Measurements from ENCODE around the gene FCGR3A. TPM values are rescaled to one million over a fixed set of nuclear protein-coding genes. Genes with fewer than 3 reads are reported as not detected.
A peak's percentile ranks its signal among the peaks of the same experiment; 100 is the strongest.
"Not testable (repeated sequence)": the region's sequence is repeated elsewhere in the genome, so short reads cannot be mapped to it uniquely, and the experiment has no call there.

The FCGR3A gene
- total RNA-seq, 1 donor from 2014 or later = not detected

DNA sequence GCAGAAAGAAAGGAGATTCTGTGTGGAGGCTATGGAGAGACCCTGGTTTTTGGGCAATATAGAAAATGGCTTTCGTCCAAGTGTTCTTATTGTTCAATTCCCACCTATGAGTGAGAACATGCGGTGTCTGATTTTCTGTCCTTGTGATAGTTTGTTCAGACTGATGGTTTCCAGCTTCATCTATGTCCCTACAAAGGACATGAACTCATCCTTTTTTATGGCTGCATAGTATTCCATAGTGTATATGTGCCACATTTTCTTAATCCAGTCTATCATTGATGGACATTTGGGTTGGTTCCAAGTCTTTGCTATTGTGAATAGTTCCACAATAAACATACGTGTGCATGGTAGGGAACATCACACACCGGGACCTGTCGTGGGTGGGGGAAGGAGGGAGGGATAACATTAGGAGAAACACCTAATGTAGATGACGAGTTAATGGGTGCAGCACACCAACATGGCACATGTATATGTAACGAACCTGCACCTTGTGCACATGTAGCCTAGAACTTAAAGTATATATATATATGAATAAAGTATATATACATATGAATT, 10.6 kb downstream of the FCGR3A start:
- H3K36me3 Mint-ChIP-seq (ENCODE audit: unreplicated experiment); H3K27ac Mint-ChIP-seq (ENCODE audit: unreplicated experiment); H3K4me1 Mint-ChIP-seq (ENCODE audit: unreplicated experiment); DNase-seq (ENCODE audit: extremely low spot score, unreplicated experiment); H3K9me3 Mint-ChIP-seq (ENCODE audit: unreplicated experiment); H3K4me3 Mint-ChIP-seq (ENCODE audit: unreplicated experiment): not testable (repeated sequence)
- peaks cover 15% of the 10 kb centered on the region for H3K27me3 Mint-ChIP-seq (ENCODE audit: unreplicated experiment)

DNA sequence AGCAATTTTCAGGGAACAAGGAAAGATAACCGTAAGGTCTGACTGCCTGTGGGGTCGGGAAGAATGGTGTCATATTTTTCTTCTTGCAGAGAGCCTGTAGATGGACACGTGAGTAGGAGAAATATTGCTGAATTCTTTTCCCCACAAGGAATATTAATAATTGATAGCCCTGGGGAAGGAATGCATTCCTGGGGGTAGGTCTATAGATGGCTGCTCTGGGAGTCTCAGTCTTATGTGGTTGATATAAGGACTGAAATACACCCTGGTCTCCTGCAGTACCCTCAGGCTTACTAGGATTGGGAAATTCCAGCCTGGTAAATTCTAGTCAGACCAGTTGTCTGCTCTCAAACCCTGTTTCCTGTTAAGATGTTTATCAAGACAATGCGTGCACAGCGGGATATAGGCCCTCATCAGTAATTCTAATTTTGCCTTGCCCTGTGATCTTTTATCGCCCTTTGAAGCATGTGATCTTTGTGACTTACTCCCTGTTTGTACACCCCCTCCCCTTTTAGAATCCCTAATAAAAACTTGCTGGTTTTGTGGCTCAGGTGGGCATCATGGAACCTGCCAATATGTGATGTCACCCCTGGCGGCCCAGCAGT, 12.4 kb downstream of the FCGR3A start:
- not testable (repeated sequence) for H3K27ac Mint-ChIP-seq (ENCODE audit: unreplicated experiment); H3K9me3 Mint-ChIP-seq (ENCODE audit: unreplicated experiment); DNase-seq (ENCODE audit: extremely low spot score, unreplicated experiment); H3K4me3 Mint-ChIP-seq (ENCODE audit: unreplicated experiment); H3K36me3 Mint-ChIP-seq (ENCODE audit: unreplicated experiment)
- peaks cover 11% of the 10 kb centered on the region for H3K4me1 Mint-ChIP-seq (ENCODE audit: unreplicated experiment)
- H3K27me3 Mint-ChIP-seq (ENCODE audit: unreplicated experiment) = peaks cover 22% of the 10 kb centered on the region

GRCh38 chr1:161532644-161533567, 16.7 kb downstream of the FCGR3A start:
- Mint-ChIP-seq H3K4me1 (ENCODE audit: unreplicated experiment) (peaks cover 18% of the 10 kb centered on the region), H3K27me3 (ENCODE audit: unreplicated experiment) (peaks cover 21% of the 10 kb centered on the region), H3K4me3 (ENCODE audit: unreplicated experiment) (peak overlapping the region; percentile 8)
- not testable (repeated sequence) for H3K27ac Mint-ChIP-seq (ENCODE audit: unreplicated experiment); H3K36me3 Mint-ChIP-seq (ENCODE audit: unreplicated experiment); H3K9me3 Mint-ChIP-seq (ENCODE audit: unreplicated experiment); DNase-seq (ENCODE audit: extremely low spot score, unreplicated experiment)

GRCh38 chr1:161531986-161532643, 17.5 kb downstream of the FCGR3A start:
- no peak overlapping the region for H3K27ac Mint-ChIP-seq (ENCODE audit: unreplicated experiment)
- peaks cover 21% of the 10 kb centered on the region for H3K27me3 Mint-ChIP-seq (ENCODE audit: unreplicated experiment)
- peak overlapping the region; percentile 27 for H3K4me3 Mint-ChIP-seq (ENCODE audit: unreplicated experiment)
- TF ChIP-seq, protein P1, sequence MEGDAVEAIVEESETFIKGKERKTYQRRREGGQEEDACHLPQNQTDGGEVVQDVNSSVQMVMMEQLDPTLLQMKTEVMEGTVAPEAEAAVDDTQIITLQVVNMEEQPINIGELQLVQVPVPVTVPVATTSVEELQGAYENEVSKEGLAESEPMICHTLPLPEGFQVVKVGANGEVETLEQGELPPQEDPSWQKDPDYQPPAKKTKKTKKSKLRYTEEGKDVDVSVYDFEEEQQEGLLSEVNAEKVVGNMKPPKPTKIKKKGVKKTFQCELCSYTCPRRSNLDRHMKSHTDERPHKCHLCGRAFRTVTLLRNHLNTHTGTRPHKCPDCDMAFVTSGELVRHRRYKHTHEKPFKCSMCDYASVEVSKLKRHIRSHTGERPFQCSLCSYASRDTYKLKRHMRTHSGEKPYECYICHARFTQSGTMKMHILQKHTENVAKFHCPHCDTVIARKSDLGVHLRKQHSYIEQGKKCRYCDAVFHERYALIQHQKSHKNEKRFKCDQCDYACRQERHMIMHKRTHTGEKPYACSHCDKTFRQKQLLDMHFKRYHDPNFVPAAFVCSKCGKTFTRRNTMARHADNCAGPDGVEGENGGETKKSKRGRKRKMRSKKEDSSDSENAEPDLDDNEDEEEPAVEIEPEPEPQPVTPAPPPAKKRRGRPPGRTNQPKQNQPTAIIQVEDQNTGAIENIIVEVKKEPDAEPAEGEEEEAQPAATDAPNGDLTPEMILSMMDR (IDR thresholded peaks at IDR 0.05) = no peak
- H3K4me1 Mint-ChIP-seq (ENCODE audit: unreplicated experiment) = peaks cover 18% of the 10 kb centered on the region
- H3K36me3 Mint-ChIP-seq (ENCODE audit: unreplicated experiment) = no peaks in the 10 kb centered on the region
- no peak for DNase-seq (ENCODE audit: extremely low spot score, unreplicated experiment)
- H3K9me3 Mint-ChIP-seq (ENCODE audit: unreplicated experiment) = no peaks in the 10 kb centered on the region

DNA sequence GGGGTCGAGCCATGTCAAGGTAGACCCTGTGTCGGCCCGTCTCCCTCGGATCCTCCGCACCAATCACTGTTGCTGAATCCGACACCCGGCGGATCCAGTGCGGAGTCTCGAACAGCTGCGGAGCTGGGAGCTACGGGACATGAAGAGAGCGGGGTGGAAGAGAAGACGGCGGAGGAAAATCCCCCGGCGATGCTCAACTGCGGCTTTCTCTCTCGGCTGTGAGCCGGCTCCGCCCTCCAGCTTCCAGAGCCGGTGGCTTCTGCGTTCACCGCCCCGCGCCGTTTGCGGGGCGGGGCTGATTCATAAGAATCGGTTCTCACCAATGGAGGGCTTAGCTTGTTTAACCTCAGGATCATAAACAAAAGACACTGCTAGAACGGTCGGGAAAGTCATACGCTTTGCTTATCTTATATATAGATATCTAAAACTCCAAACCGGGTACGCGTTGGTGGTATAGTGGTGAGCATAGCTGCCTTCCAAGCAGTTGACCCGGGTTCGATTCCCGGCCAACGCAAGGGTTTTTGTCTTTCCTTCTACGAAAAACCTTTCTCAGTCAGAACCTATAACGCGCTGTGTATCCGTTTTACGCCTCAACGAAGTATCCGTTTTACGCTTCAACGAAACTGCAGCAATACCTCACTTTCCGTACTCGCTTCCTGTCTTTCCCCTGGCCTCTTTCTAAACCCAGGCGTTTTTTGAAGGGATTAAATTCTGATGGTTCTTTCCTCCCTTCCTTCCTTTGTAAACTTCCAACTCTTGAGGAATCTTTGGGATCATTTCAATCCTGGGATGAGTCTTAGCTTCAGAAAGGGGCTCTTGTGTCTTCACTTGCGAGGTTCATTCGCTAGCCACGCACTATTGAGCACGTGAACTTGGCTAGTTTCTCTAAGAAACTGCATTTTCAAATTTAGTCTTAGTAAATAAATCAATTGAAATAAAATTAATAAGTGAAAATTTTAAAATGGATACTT, 18.7 kb downstream of the FCGR3A start:
- Mint-ChIP-seq H3K27me3 (ENCODE audit: unreplicated experiment) (peaks cover 22% of the 10 kb centered on the region), H3K27ac (ENCODE audit: unreplicated experiment) (peak overlapping the region; percentile 87), H3K4me3 (ENCODE audit: unreplicated experiment) (peak overlapping the region; percentile 92), H3K4me1 (ENCODE audit: unreplicated experiment) (peaks cover 18% of the 10 kb centered on the region)
- H3K9me3 Mint-ChIP-seq (ENCODE audit: unreplicated experiment); H3K36me3 Mint-ChIP-seq (ENCODE audit: unreplicated experiment): not testable (repeated sequence)
- DNase-seq (ENCODE audit: extremely low spot score, unreplicated experiment) = peak; percentile 92

GRCh38 chr1:161530158-161530557, 19.5 kb downstream of the FCGR3A start:
- Mint-ChIP-seq H3K4me3 (ENCODE audit: unreplicated experiment) (peak overlapping the region; percentile 92), H3K27ac (ENCODE audit: unreplicated experiment) (peak overlapping the region; percentile 87), H3K27me3 (ENCODE audit: unreplicated experiment) (peaks cover 22% of the 10 kb centered on the region), H3K4me1 (ENCODE audit: unreplicated experiment) (peaks cover 18% of the 10 kb centered on the region)
- H3K36me3 Mint-ChIP-seq (ENCODE audit: unreplicated experiment); DNase-seq (ENCODE audit: extremely low spot score, unreplicated experiment); H3K9me3 Mint-ChIP-seq (ENCODE audit: unreplicated experiment): not testable (repeated sequence)

DNA sequence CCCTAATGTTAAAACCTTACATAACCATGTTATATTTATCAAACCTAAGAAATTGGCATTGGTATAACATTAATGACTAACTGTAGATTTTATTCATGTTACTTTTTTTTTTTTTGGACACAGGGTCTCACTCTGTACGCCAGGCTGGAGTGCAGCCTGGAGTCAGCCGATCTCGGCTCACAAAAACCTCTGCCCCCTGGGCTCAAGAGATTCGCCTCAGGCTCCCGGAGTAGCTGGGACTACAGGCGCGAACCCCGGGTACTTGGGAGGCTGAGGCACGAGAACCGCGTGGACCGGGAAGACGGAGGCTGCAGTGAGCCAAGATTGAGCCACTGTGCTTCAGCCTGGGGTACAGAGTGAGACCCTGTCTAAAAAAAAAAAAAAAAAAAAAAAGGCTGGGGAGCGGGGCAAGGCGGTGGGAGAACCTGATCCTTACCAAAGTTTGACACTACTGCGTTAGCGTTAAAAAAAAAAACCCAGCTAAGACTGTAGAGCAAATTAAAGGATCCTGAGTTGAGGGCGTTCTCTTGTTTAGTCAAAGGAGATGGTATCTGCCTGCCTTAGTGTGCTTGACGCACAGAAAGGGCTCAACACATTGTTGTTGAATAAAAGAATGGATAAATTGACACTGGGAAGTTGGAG, 20.0 kb downstream of the FCGR3A start:
- peak overlapping the region; percentile 92 for H3K4me3 Mint-ChIP-seq (ENCODE audit: unreplicated experiment)
- H3K27ac Mint-ChIP-seq (ENCODE audit: unreplicated experiment) = peak overlapping the region; percentile 87
- peaks cover 22% of the 10 kb centered on the region for H3K27me3 Mint-ChIP-seq (ENCODE audit: unreplicated experiment)
- not testable (repeated sequence) for H3K36me3 Mint-ChIP-seq (ENCODE audit: unreplicated experiment); DNase-seq (ENCODE audit: extremely low spot score, unreplicated experiment); H3K9me3 Mint-ChIP-seq (ENCODE audit: unreplicated experiment)
- peaks cover 18% of the 10 kb centered on the region for H3K4me1 Mint-ChIP-seq (ENCODE audit: unreplicated experiment)

DNA sequence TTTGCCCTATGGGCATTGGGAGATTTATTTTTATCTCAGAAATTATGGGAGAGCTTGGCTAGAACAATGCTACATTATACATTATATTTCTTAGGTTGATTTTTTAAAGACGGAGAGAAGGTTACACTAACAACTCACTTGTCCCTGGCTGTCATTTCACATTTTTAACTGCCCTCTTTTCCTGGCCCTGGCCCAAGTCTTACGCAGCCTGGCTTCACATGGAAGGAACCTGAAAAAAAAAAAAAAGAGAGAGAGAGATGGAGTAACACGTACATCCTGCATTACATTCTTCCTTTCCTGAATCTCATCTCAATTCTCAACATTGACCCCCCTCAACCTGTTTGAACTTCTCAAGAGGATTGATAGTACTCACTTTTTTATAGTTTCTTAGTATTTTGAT, 21.1 kb downstream of the FCGR3A start:
- H3K4me1 Mint-ChIP-seq (ENCODE audit: unreplicated experiment) = peaks cover 19% of the 10 kb centered on the region
- not testable (repeated sequence) for H3K9me3 Mint-ChIP-seq (ENCODE audit: unreplicated experiment); H3K4me3 Mint-ChIP-seq (ENCODE audit: unreplicated experiment); H3K27ac Mint-ChIP-seq (ENCODE audit: unreplicated experiment); H3K36me3 Mint-ChIP-seq (ENCODE audit: unreplicated experiment); DNase-seq (ENCODE audit: extremely low spot score, unreplicated experiment)
- H3K27me3 Mint-ChIP-seq (ENCODE audit: unreplicated experiment) = peaks cover 22% of the 10 kb centered on the region

GRCh38 chr1:161525918-161526317, 23.7 kb downstream of the FCGR3A start:
- not testable (repeated sequence) for H3K9me3 Mint-ChIP-seq (ENCODE audit: unreplicated experiment); H3K36me3 Mint-ChIP-seq (ENCODE audit: unreplicated experiment); H3K27ac Mint-ChIP-seq (ENCODE audit: unreplicated experiment); DNase-seq (ENCODE audit: extremely low spot score, unreplicated experiment); H3K27me3 Mint-ChIP-seq (ENCODE audit: unreplicated experiment); H3K4me3 Mint-ChIP-seq (ENCODE audit: unreplicated experiment)
- peaks cover 12% of the 10 kb centered on the region for H3K4me1 Mint-ChIP-seq (ENCODE audit: unreplicated experiment)

All from osteocyte (in vitro differentiated cells).